K562 (cell line): ENCODE data around the gene TUBA1B. TPM values are rescaled to one million over a fixed set of nuclear protein-coding genes. Genes with fewer than 3 reads are reported as not detected.
A peak's percentile ranks its signal among the peaks of the same experiment; 100 is the strongest.

Experiments used
- ARHGAP35 ChIP-seq: fragments of 450-650 bp; IDR thresholded peaks from 2 replicates; pipeline ENCODE4 v1.6.1; 2018; ENCODE audit not compliant: partially characterized antibody
- BACH1 ChIP-seq: fragments of 200-800 bp; sonication (Bioruptor generic); IDR thresholded peaks from 2 replicates; pipeline ENCODE4 v1.6.1; 2016; ENCODE audit warnings: missing genetic modification characterization, missing compliant biosample characterization
- CREM ChIP-seq: IDR thresholded peaks from 2 replicates; pipeline ENCODE4 v1.6.1; 2014; ENCODE audit warnings: antibody characterized with exemption, low read depth
- ETV6 ChIP-seq, 3 experiments: fragments of 150-350 bp in 1 of 3; sonication (generic) in 1 of 3; formaldehyde crosslinking in 1 of 3; IDR thresholded peaks; 2 replicates each; pipeline versions ENCODE4 v1.6.1 to v1.8.0; 2014 to 2022; ENCODE audit warnings: borderline replicate concordance in 2 of 3, low read depth in 2 of 3, antibody characterized with exemption in 1 of 3, low read length in 1 of 3, mild to moderate bottlenecking in 1 of 3, missing genetic modification reagents in 1 of 3
- EWSR1 ChIP-seq: fragments of 450-650 bp; IDR thresholded peaks from 2 replicates; pipeline ENCODE4 v1.6.1; 2018; ENCODE audit warnings: borderline replicate concordance, mild to moderate bottlenecking, low read depth, moderate library complexity; ENCODE audit not compliant: partially characterized antibody
- HNRNPH1 ChIP-seq: fragments of 200-400 bp; formaldehyde crosslinking; optimal IDR thresholded peaks from 2 replicates; pipeline ENCODE3; 2017; ENCODE audit warnings: low read depth, mild to moderate bottlenecking, low read length, moderate library complexity
- IRF1 ChIP-seq: sonication (generic); formaldehyde crosslinking; IDR thresholded peaks from 2 replicates; pipeline ENCODE4 v1.8.0; 2022; ENCODE audit warnings: missing genetic modification reagents, mild to moderate bottlenecking, borderline replicate concordance
- KDM5B ChIP-seq: fragments of 200-600 bp; sonication (generic); IDR thresholded peaks from 2 replicates; pipeline ENCODE4 v1.6.1; 2012; ENCODE audit warnings: low read depth, mild to moderate bottlenecking, moderate library complexity, low read length, control low read depth, inconsistent platforms; ENCODE audit not compliant: insufficient replicate concordance
- KLF1 ChIP-seq: fragments of 450-650 bp; IDR thresholded peaks from 2 replicates; pipeline ENCODE4 v1.6.1; 2016; ENCODE audit warnings: missing genetic modification characterization, missing compliant biosample characterization
- MXI1 ChIP-seq: IDR thresholded peaks from 2 replicates; pipeline ENCODE4 v1.6.1; 2011; ENCODE audit warnings: low read depth, mild to moderate bottlenecking, improper control_type of control experiment, low read length
- NCOR1 ChIP-seq: fragments of 450-650 bp; IDR thresholded peaks from 2 replicates; pipeline ENCODE4 v1.6.1; 2016; ENCODE audit warnings: mild to moderate bottlenecking, moderate library complexity
- POLR2AphosphoS2 ChIP-seq: IDR thresholded peaks from 2 replicates; pipeline ENCODE4 v1.6.1; 2012; ENCODE audit warnings: low read length, improper control_type of control experiment
- RBBP5 ChIP-seq: fragments of 200-600 bp; sonication (generic); IDR thresholded peaks from 2 replicates; pipeline ENCODE4 v1.6.1; 2012; ENCODE audit warnings: borderline replicate concordance, mild to moderate bottlenecking, low read length, control low read depth, inconsistent platforms; ENCODE audit not compliant: insufficient read depth, poor library complexity, severe bottlenecking
- STAT5A ChIP-seq: IDR thresholded peaks from 2 replicates; pipeline ENCODE4 v1.6.1; 2012; ENCODE audit warnings: low read length, inconsistent platforms, borderline replicate concordance
- XRCC5 ChIP-seq: fragments of 200-400 bp; formaldehyde crosslinking; IDR thresholded peaks from 2 replicates; pipeline ENCODE4 v1.6.1; 2017; ENCODE audit warnings: low read depth, mild to moderate bottlenecking, low read length
- ZBTB11 ChIP-seq, 3 experiments: fragments of 200-800 bp in 1 of 3; fragments of 250-450 bp in 1 of 3; fragments of 450-650 bp in 1 of 3; sonication (Bioruptor Pico) in 1 of 3; sonication (Bioruptor generic) in 1 of 3; formaldehyde crosslinking in 1 of 3; IDR thresholded peaks; 2 replicates each; pipeline versions ENCODE4 v1.6.1 to v1.8.0; 2016 to 2022; ENCODE audit warnings: mild to moderate bottlenecking in 2 of 3, missing genetic modification characterization in 2 of 3, missing compliant biosample characterization in 1 of 3, moderate library complexity in 1 of 3
- ZHX1 ChIP-seq: fragments of 150-350 bp; conservative IDR thresholded peaks from 2 replicates; pipeline ENCODE4 v1.6.1; 2014; ENCODE audit warnings: low read length
- ZNF444 ChIP-seq: fragments of 250-450 bp; sonication (Bioruptor Pico); IDR thresholded peaks from 2 replicates; pipeline ENCODE4 v1.4.0; 2020; ENCODE audit warnings: mild to moderate bottlenecking, moderate library complexity
- ZNF780A ChIP-seq: fragments of 250-450 bp; sonication (Bioruptor Pico); IDR thresholded peaks from 2 replicates; pipeline ENCODE4 v1.5.0; 2021; ENCODE audit warnings: mild to moderate bottlenecking
- polyA plus RNA-seq, 8 experiments: library from polyadenylated mRNA; depleted of rRNA in 4 of 8; stranded (reverse) in 5 of 8; unstranded in 3 of 8; fragments of >200 nt; fragmentation: Nextera tagmentation in 2 of 8; fragmentation: Illumina TruSeq in 1 of 8; extraction: Ambion mirVana in 2 of 8; extraction: Trizol in 1 of 8; gene quantifications; 2 replicates each; pipeline versions ENCODE4 v1.2.1 to v1.2.3, GENCODE V29; 2011 to 2014; ENCODE audit warnings: inconsistent platforms in 1 of 8, missing spikeins in 1 of 8
- total RNA-seq, 7 experiments: library from RNA; depleted of rRNA in 6 of 7; stranded (reverse); fragments of >200 nt in 6 of 7; fragmentation: Illumina TruSeq in 2 of 7; extraction: Trizol in 2 of 7; gene quantifications; 2 replicates each; pipeline versions ENCODE4 v1.2.1 to v1.2.3, GENCODE V29; 2011 to 2021; ENCODE audit warnings: low replicate concordance in 1 of 7

The TUBA1B gene
- total and polyA plus RNA-seq, 9 of the 15 experiments (the other 6 are each of a cell fraction or from before 2014, with no cell fraction given), result 2,189 to 4,624 (median 2,628) TPM

- TF ChIP-seq ZBTB11 (CRISPR knock-in tag; IDR thresholded peaks at IDR 0.05), result peak in 2 of 3 experiments; percentile 18 to 51; a peak in 3 of 6 replicates
- no peak for TF ChIP-seq IRF1
- no peak for TF ChIP-seq HNRNPH1
- TF ChIP-seq CREM, result 0 out of 2 replicates have a peak, but pooled peaks have one; percentile 8
- TF ChIP-seq NCOR1, result peak; percentile 90
- TF ChIP-seq MXI1, result no peak
- TF ChIP-seq EWSR1, result no peak
- TF ChIP-seq KDM5B, result no peak
- TF ChIP-seq ZHX1, result no peak
- TF ChIP-seq BACH1 (tag), result no peak
- TF ChIP-seq XRCC5, result 0 out of 2 replicates have a peak, but pooled peaks have one; percentile 26
- TF ChIP-seq KLF1 (tag), result peak; percentile 58; the same call in 1 of the 2 replicates
- no peak for TF ChIP-seq ZNF444 (CRISPR knock-in tag)
- peak; percentile 92 to 97 for TF ChIP-seq ETV6 (IDR thresholded peaks at IDR 0.05; ENCODE audit: borderline replicate concordance in 1 of 2, low read depth in 2 of 2, low read length in 1 of 2)
- no peak for TF ChIP-seq ETV6 (CRISPR knock-in tag; IDR thresholded peaks at IDR 0.05; ENCODE audit: borderline replicate concordance)
- peak; percentile 81 for TF ChIP-seq STAT5A
- no peak for TF ChIP-seq ARHGAP35
- peak; percentile 62 for TF ChIP-seq RBBP5
- TF ChIP-seq POLR2AphosphoS2, result no peak
- no peak for TF ChIP-seq ZNF780A (CRISPR knock-in tag)
These were observed 41.1 kb downstream of the TUBA1B start (continued) for GRCh38 chr12:49089821-49090773.
